GM10266 (cell line): ENCODE measurements around the gene RHOV.

Experiments
- DNase-seq: peaks from one replicate; pipeline ENCODE4 v3.0.0; 2012; ENCODE audit errors: extremely low spot score
- TF ChIP-seq, protein P1 (sequence below): IDR thresholded peaks from 2 replicates; pipeline ENCODE4 v1.5.1; 2012; ENCODE audit warnings: mild to moderate bottlenecking, low read depth; ENCODE audit not compliant: control insufficient read depth, insufficient read depth; ENCODE audit errors: missing control alignments

RHOV gene

DNA sequence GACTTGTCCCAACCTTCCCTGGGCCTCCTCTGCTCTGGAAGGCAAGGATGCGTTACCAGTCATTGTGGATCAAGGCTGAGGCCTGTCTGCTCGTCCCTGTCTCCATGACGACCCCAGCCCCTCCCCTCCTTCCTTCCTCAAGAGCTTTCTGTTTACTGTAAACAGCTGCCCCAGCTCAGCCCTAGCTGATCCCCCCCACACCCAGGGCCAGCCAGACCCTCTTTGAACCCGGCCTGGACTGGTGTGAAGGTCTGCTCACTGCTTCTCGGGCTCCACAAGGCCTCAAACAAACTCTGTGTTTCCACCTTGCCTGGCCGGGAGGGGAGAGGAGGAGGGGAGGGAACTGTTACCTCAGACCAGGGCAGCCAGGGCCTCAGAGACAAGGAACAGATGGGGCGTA, 37.1 kb upstream of the RHOV start:
- TF ChIP-seq, protein P1, sequence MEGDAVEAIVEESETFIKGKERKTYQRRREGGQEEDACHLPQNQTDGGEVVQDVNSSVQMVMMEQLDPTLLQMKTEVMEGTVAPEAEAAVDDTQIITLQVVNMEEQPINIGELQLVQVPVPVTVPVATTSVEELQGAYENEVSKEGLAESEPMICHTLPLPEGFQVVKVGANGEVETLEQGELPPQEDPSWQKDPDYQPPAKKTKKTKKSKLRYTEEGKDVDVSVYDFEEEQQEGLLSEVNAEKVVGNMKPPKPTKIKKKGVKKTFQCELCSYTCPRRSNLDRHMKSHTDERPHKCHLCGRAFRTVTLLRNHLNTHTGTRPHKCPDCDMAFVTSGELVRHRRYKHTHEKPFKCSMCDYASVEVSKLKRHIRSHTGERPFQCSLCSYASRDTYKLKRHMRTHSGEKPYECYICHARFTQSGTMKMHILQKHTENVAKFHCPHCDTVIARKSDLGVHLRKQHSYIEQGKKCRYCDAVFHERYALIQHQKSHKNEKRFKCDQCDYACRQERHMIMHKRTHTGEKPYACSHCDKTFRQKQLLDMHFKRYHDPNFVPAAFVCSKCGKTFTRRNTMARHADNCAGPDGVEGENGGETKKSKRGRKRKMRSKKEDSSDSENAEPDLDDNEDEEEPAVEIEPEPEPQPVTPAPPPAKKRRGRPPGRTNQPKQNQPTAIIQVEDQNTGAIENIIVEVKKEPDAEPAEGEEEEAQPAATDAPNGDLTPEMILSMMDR: no peak
- DNase-seq: no peak

DNA sequence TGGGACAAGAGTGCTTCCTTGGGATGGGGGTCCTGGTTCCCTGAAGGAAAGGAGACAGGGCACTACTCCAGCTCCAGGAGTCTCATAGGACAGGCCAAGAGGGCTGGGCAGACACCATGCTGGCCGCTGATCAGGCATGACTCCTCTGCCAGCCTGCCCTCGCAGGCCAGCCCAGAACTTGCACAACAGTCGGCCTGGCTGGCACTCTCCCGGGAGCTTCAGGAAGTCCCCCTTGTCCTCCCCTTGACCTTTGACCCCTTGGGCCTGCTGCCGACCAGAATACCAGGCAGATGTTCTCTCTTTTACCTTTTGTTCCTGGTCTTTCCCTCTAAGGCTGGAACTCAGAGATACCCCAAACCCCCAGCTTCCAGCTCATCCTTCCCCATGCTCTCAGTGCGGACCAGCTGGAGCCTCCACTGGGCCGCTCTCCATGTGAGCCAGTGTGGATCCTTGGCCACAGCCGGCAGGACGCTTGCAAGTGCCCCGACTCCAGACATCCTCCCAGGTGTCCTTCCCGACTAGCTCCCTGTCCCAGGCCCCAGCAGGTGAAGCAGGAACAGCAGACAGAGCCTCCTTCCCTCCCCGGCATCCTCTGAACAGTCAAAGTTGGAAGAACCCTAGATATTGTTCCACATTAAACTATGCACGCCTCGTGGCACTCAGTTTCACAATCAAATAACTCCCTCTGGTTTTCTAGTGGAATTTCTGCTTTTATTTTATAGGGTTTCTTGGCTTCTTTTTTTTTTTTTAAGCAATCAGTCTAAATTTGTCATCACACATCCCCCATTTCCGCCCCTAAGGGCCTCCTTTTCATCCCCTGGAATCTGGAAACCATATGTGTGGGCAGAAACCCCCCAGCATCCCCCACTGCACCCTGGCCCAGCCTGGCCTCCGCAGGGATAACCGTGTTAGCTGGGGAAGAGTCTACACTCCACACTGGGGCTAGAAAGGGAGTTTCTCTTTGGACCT, 35.9 kb upstream of the RHOV start:
- no peak for DNase-seq
- TF ChIP-seq, protein P1: no peak

DNA sequence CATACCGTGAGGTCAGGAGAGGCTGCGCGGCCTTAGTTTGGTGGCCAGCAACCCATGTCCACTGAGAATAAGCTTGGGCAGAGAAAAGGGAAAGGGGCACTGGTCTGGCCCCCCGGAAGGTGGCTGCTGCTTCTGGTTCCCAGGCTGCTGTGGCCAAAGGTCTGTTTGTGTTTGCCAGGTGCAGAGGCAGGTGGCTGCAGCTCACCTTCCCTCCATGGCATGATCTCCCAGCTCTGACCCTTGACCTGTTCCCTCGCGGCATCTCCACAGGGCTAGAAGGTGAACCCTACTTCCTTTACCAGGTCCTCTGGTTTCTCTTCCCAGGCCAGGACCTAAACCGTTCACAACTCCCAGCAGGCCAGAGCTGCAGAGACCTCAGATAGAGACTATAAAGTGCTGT, 34.1 kb upstream of the RHOV start:
- TF ChIP-seq, protein P1: no peak
- no peak for DNase-seq

DNA sequence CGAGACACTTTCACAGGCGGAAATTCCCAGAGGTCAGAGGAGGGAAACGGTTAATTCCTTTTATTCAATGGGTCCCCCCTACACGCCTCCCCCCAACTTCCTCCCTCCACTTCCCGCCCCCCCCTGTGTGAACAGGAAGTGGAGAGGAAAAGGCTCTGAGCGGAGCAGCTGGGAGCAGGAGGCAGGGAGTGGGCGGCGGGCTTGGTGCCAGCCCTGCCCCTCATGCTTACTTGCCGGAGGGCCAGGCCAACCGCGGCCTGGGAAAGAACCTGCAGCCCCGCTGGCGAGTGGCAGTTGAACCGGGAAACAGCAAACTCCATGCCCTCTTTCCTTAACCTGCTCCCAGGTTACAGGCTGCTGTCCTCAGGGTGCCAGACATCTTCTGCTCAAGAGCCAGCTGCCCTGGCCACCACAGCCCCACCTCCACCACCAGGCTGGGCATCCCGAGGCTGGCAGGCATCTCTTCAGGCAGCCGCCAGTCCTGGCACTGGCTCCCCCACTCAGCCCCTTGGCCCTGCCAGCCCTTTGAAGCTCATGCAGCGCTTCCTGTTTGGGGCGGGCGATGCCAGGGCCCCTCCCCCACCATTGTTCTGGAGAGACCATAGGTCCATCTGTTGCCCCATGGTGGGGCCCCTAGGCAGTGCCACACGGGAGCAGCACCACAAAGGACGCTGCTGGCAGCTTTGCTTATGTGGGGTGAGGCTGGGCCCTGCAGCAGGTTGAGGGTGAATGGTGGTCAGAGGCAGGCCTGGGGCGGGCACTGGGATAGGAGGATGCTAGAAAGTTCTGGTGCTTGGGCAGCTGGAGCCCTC, 33.2 kb upstream of the RHOV start:
- DNase-seq: no peak
- TF ChIP-seq, protein P1: no peak

DNA sequence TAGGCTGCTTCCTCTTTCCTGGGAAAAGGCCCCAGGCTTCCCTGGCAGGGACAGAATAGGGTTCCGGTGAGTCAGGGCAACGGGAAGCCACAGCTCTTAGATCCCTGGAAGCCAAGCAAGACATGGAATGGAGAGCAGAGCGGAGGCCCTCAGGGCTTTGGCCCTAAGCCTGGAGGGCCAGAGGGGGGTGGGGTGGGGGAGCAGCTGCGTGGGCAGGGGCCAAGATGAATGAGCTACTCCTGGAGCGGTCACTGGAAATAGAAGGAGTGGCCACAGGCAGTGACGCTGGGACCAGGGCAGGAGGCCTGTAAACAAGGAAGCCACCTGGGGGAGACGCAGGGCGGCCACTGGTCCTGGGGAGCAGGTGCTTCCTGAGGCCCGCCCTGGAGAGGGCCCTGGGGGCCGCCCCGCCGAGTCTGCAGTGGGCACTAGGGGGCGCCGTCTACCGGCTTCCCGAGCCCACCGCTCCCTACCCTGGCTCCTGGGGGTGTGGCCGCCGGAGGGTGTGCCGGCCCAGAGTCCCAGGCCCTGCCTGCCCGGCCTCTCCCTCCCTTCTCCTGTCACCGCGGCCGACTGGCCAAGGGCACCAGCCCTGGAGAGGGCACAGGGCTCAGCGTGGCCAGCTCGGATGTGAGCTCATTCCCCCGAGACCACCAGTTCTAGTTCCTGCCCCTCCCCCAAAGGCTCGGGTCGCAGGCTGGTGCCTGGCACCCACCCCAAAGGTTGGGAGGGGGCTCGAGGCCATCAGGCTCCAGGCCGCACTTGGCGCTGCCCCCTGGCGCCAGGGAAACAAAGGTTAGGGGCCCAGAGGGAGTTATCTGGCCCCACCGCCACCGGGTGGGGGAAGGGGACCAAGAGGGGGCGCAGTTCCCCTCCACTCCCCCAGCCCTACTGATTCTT, 32.3 kb upstream of the RHOV start:
- peak; percentile 82 for DNase-seq
- TF ChIP-seq, protein P1: peak; percentile 82

DNA sequence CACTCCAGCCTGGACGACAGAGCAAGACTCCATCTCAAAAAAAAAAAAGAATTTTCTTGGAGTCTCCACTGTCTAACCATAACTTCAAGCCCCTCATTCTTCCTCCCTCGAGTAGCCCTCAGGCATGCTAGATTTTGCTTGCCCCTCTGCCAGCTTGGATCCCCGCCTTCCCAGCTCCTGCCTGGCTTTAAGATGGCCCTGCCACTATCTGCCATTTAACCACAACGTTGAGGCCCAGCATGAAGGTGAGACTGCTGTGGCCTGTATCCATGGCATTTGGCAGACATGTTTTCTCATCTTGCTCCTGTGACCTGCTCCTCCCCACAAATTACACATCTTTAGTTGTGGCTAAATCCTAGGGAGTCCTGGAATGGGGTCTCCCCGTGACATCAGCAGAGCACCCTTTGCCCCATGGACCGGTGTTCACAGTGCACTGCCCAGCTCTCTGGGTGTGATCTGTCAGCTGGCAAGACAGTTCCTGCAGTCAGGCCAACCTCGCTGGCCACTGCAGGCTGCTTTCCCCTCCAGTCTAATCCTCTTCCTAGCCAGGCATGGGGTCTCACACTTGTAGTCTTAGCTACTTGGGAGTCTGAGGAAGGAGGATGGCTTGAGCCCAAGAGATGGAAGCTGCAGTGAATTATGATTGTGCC, 30.6 kb upstream of the RHOV start:
- TF ChIP-seq, protein P1: no peak
- no peak for DNase-seq
